Measurements from ENCODE around the gene FOXB1. TPM values are rescaled to one million over a fixed set of nuclear protein-coding genes. Genes with fewer than 3 reads are reported as not detected.

The FOXB1 gene
- total and polyA plus RNA-seq, 4 donors = 0.02 TPM; not detected in 3

- 0 to 1% methylated on average over 31 to 32 of the region's 32 CpGs for WGBS, 2 donors
- peak; percentile 73 to 79 (median 74) for DNase-seq
- H3K9me3 ChIP-seq (ENCODE audit: control insufficient read depth in 4 of 4, insufficient read depth in 3 of 4, low read length in 3 of 4) = peaks cover 0 to 14% (median 0%) of the 10 kb centered on the region in 4 donors
- peak overlapping the region; percentile 17 for H3K4me3 ChIP-seq
- peaks cover 4 to 96% (median 92%) of the 10 kb centered on the region in 3 donors for H3K27me3 ChIP-seq (ENCODE audit: control insufficient read depth in 3 of 3, insufficient read depth in 3 of 3, low read length in 2 of 3)
- peak overlapping the region in 1 of 2 donors; percentile 28 for H3K9ac ChIP-seq (ENCODE audit: insufficient read depth in 1 of 2, low read length in 2 of 2)
- no peak overlapping the region for H3K27ac ChIP-seq (ENCODE audit: low read depth in 1 of 2, low read length in 1 of 2)
- no peaks in the 10 kb centered on the region for H3K36me3 ChIP-seq (ENCODE audit: control insufficient read depth in 4 of 4, insufficient read depth in 4 of 4, low read length in 4 of 4)
- peaks cover 0 to 31% (median 4%) of the 10 kb centered on the region in 5 donors for H3K4me1 ChIP-seq (ENCODE audit: control insufficient read depth in 5 of 5, insufficient read depth in 5 of 5, low read length in 5 of 5)
- peak; percentile 42 for ATAC-seq (ENCODE audit: insufficient read depth, low FRiP score)
- no peak for TF ChIP-seq CTCF (IDR thresholded peaks at IDR 0.05; ENCODE audit: control extremely low read depth, extremely low read depth)
Observed at GRCh38 chr15:60006203-60006862, 2.2 kb downstream of the FOXB1 start.

- Histone ChIP-seq H3K36me3 (ENCODE audit: control insufficient read depth in 4 of 4, insufficient read depth in 4 of 4, low read length in 4 of 4) (no peaks in the 10 kb centered on the region), H3K4me1 (ENCODE audit: control insufficient read depth in 5 of 5, insufficient read depth in 5 of 5, low read length in 5 of 5) (peaks cover 0 to 31% (median 4%) of the 10 kb centered on the region in 5 donors), H3K27ac (ENCODE audit: low read depth in 1 of 2, low read length in 1 of 2) (no peak overlapping the region), H3K9ac (ENCODE audit: insufficient read depth in 1 of 2, low read length in 2 of 2) (no peak overlapping the region), H3K27me3 (ENCODE audit: control insufficient read depth in 3 of 3, insufficient read depth in 3 of 3, low read length in 2 of 3) (peaks cover 4 to 96% (median 92%) of the 10 kb centered on the region in 3 donors), H3K9me3 (ENCODE audit: control insufficient read depth in 4 of 4, insufficient read depth in 3 of 4, low read length in 3 of 4) (peaks cover 0 to 12% (median 0%) of the 10 kb centered on the region in 4 donors), H3K4me3 (no peak overlapping the region)
- no peak for TF ChIP-seq CTCF (IDR thresholded peaks at IDR 0.05; ENCODE audit: control extremely low read depth, extremely low read depth)
- no peak for DNase-seq
- ATAC-seq (ENCODE audit: insufficient read depth, low FRiP score) = no peak
- 13% methylated on average over 4 of the region's 4 CpGs for WGBS, 2 donors
Observed at GRCh38 chr15:60006873-60007272, 2.8 kb downstream of the FOXB1 start.

GRCh38 chr15:60009124-60009960 is 5.2 kb downstream of the FOXB1 start:
- no peaks in the 10 kb centered on the region for H3K36me3 ChIP-seq (ENCODE audit: control insufficient read depth in 4 of 4, insufficient read depth in 4 of 4, low read length in 4 of 4)
- TF ChIP-seq CTCF (IDR thresholded peaks at IDR 0.05; ENCODE audit: control extremely low read depth, extremely low read depth) = no peak
- peaks cover 0 to 24% (median 2%) of the 10 kb centered on the region in 5 donors for H3K4me1 ChIP-seq (ENCODE audit: control insufficient read depth in 5 of 5, insufficient read depth in 5 of 5, low read length in 5 of 5)
- H3K4me3 ChIP-seq = no peak overlapping the region
- peaks cover 0 to 3% (median 0%) of the 10 kb centered on the region in 4 donors for H3K9me3 ChIP-seq (ENCODE audit: control insufficient read depth in 4 of 4, insufficient read depth in 3 of 4, low read length in 3 of 4)
- H3K27ac ChIP-seq (ENCODE audit: low read depth in 1 of 2, low read length in 1 of 2) = no peak overlapping the region
- peaks cover 4 to 98% (median 92%) of the 10 kb centered on the region in 3 donors for H3K27me3 ChIP-seq (ENCODE audit: control insufficient read depth in 3 of 3, insufficient read depth in 3 of 3, low read length in 2 of 3)
- H3K9ac ChIP-seq (ENCODE audit: insufficient read depth in 1 of 2, low read length in 2 of 2) = no peak overlapping the region
- DNase-seq = no peak
- WGBS, 2 donors = 16 to 17% methylated on average over 6 of the region's 6 CpGs
- ATAC-seq (ENCODE audit: insufficient read depth, low FRiP score) = no peak
